DOHH2 (cell line): ENCODE results near the gene CUBN.

ENCODE experiments used
- EZH2phosphoT487 ChIP-seq: fragments of 200-600 bp; sonication (generic); IDR thresholded peaks from 2 replicates; pipeline ENCODE4 v1.6.1; 2017; ENCODE audit warnings: borderline replicate concordance, mild to moderate bottlenecking, antibody characterized with exemption, low read length, moderate library complexity, mixed read lengths
- TF ChIP-seq, protein P1 (sequence below): fragments of 200-600 bp; sonication (generic); IDR thresholded peaks from one replicate; pipeline ENCODE4 v1.5.1; 2014; ENCODE audit warnings: antibody characterized with exemption, mild to moderate bottlenecking, low read depth, low read length; ENCODE audit not compliant: poor library complexity, severe bottlenecking

DNA sequence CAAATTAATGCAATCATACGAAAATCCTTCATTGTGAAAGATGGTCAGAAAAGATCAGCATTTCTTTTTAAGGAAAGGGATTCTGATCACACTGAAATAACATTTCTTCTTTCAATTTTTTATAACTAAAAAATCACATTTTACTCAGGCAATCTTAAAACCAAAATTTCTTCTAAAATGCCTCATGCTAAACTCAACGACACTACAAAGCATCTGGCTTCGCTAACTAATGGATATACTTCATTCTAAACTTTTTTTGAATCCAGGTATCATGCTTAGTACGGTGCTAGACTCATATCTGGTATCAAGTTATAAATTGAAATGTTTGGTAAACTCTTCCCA is 100.4 kb downstream of the CUBN start:
- TF ChIP-seq, protein P1, sequence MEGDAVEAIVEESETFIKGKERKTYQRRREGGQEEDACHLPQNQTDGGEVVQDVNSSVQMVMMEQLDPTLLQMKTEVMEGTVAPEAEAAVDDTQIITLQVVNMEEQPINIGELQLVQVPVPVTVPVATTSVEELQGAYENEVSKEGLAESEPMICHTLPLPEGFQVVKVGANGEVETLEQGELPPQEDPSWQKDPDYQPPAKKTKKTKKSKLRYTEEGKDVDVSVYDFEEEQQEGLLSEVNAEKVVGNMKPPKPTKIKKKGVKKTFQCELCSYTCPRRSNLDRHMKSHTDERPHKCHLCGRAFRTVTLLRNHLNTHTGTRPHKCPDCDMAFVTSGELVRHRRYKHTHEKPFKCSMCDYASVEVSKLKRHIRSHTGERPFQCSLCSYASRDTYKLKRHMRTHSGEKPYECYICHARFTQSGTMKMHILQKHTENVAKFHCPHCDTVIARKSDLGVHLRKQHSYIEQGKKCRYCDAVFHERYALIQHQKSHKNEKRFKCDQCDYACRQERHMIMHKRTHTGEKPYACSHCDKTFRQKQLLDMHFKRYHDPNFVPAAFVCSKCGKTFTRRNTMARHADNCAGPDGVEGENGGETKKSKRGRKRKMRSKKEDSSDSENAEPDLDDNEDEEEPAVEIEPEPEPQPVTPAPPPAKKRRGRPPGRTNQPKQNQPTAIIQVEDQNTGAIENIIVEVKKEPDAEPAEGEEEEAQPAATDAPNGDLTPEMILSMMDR: no peak
- no peak for TF ChIP-seq EZH2phosphoT487
